Activated CD8-positive, alpha-beta T cell treated with anti-CD3 and anti-CD28 coated beads, Interleukin-2, amount 10 ng/mL, durations not matched to agents 7 days and 5 days (primary cell): ENCODE results near the gene KANSL2. TPM values are rescaled to one million over a fixed set of nuclear protein-coding genes. Genes with fewer than 3 reads are reported as not detected.
A peak's percentile ranks its signal among the peaks of the same experiment; 100 is the strongest.
"Not testable (repeated sequence)": the region's sequence is repeated elsewhere in the genome, so short reads cannot be mapped to it uniquely, and the experiment has no call there.

ENCODE experiments used
- ATAC-seq: fragments of 150-1000 bp; cut with Tn5 transposase; one replicate; pipeline ENCODE4 v1.10.0; 2021; ENCODE audit warnings: moderate library complexity
- CTCF ChIA-PET: fragments of 350-600 bp; sonication (Branson Sonifier 250); formaldehyde crosslinking; loops from one replicate; lab custom pipeline; 2021; ENCODE audit warnings: antibody characterized with exemption; lab: Charles Lee
- POLR2A ChIA-PET: fragments of 350-600 bp; sonication (Branson Sonifier 250); formaldehyde crosslinking; loops from one replicate; lab custom pipeline; 2021; ENCODE audit warnings: antibody characterized with exemption; lab: Charles Lee
- DNase-seq: peaks from one replicate; pipeline ENCODE4 v3.0.0-alpha.2; 2020
- H3K27ac Mint-ChIP-seq: one replicate; pipeline ENCODE4 v1.8.0; 2021; ENCODE audit warnings: mild to moderate bottlenecking, mixed read lengths
- H3K27me3 Mint-ChIP-seq: one replicate; pipeline ENCODE4 v1.8.0; 2021; ENCODE audit warnings: low read depth, mixed read lengths
- H3K36me3 Mint-ChIP-seq: one replicate; pipeline ENCODE4 v1.8.0; 2021; ENCODE audit warnings: low read depth, mixed read lengths
- H3K4me1 Mint-ChIP-seq: one replicate; pipeline ENCODE4 v1.8.0; 2021; ENCODE audit warnings: low read depth, mixed read lengths
- H3K4me3 Mint-ChIP-seq: one replicate; pipeline ENCODE4 v1.8.0; 2021; ENCODE audit warnings: mild to moderate bottlenecking, mixed read lengths
- H3K9me3 Mint-ChIP-seq: one replicate; pipeline ENCODE4 v1.8.0; 2022; ENCODE audit warnings: mixed read lengths; ENCODE audit not compliant: insufficient read depth
- total RNA-seq, 2 experiments: library from RNA; stranded (reverse); gene quantifications; one replicate each; pipeline ENCODE4 v1.2.3, GENCODE V29; 2021

Gene KANSL2
- total RNA-seq, 2 experiments from 2014 or later, result 51.3 to 54.3 TPM

DNA sequence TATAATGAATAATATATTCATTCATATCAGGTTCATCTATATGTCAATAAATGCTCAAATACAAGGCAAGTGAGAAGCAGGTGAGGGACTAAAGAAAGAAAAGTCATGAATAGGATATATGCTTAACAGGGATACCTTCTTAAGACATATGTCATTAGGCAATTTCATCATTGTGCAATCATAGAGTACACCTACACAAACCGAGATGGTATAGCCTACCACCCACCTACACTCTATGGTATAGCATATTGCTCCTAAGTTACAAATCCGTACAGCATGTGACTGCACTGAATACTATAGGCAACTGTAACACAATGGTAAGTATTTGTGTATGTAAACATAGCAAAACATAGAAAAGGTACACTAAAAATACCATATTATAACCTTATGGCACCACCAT lies 39.0 kb downstream of the KANSL2 start:
- Mint-ChIP-seq H3K36me3 (peaks cover 48% of the 10 kb centered on the region), H3K9me3 (no peaks in the 10 kb centered on the region), H3K4me1 (no peaks in the 10 kb centered on the region), H3K4me3 (no peak overlapping the region), H3K27ac (no peak overlapping the region), H3K27me3 (no peaks in the 10 kb centered on the region)
- CTCF ChIA-PET, result no interaction called here
- no peak for DNase-seq
- POLR2A ChIA-PET, result no interaction called here
- no peak for ATAC-seq

- H3K4me1 Mint-ChIP-seq, H3K4me3 Mint-ChIP-seq, DNase-seq, H3K9me3 Mint-ChIP-seq, ATAC-seq, CTCF ChIA-PET, H3K27ac Mint-ChIP-seq, H3K27me3 Mint-ChIP-seq, POLR2A ChIA-PET: not testable (repeated sequence)
- peaks cover 43% of the 10 kb centered on the region for H3K36me3 Mint-ChIP-seq
Measured at GRCh38 chr12:48641752-48642555, 40.1 kb downstream of the KANSL2 start.

DNA sequence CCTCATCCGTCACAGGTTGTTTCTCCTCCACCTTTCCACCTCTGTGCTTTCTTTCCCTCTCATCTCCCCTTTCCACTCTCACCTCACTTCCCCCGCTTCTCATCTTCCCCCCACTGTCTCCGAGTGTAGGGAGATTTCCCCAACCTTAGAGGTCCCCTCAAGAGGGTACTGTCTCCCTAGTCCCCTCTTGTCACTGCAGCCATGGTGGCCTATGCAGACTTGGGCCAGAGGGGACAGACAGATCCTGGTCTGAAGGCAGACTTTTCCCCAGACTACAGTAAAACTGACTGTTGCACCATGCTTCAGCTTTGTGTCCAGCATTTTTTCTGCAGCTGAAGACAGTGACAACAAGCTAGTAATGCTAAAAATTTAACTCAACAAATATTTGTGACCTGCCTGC lies 41.2 kb downstream of the KANSL2 start:
- Mint-ChIP-seq H3K4me1 (no peaks in the 10 kb centered on the region), H3K36me3 (peaks cover 35% of the 10 kb centered on the region), H3K9me3 (no peaks in the 10 kb centered on the region), H3K27ac (no peak overlapping the region), H3K4me3 (no peak overlapping the region), H3K27me3 (no peaks in the 10 kb centered on the region)
- CTCF ChIA-PET, result no interaction called here
- POLR2A ChIA-PET, result no interaction called here
- no peak for ATAC-seq
- DNase-seq, result no peak

DNA sequence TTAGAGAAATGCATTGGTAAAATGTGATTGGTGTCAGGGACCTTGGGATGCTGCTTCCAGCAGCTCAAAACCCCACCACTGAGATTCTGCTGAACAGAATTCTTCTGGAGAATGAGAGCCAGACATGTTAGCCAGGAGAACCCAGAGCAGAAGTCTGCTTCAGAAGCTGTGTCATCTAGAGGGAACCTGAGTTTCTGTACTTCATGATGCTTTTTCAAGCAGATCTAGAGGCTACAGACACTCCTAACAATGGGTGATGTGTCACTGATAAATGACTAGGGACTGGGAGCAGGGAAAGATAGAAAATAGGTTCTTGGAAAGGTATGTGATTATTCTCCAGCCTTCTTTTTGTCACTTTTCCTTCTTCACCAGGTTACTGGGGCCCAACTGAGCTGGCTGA lies 41.6 kb downstream of the KANSL2 start:
- CTCF ChIA-PET, result no interaction called here
- DNase-seq, result no peak
- Mint-ChIP-seq H3K4me1 (no peaks in the 10 kb centered on the region), H3K27ac (no peak overlapping the region), H3K36me3 (peaks cover 34% of the 10 kb centered on the region), H3K4me3 (no peak overlapping the region), H3K9me3 (no peaks in the 10 kb centered on the region), H3K27me3 (no peaks in the 10 kb centered on the region)
- POLR2A ChIA-PET, result no interaction called here
- no peak for ATAC-seq

DNA sequence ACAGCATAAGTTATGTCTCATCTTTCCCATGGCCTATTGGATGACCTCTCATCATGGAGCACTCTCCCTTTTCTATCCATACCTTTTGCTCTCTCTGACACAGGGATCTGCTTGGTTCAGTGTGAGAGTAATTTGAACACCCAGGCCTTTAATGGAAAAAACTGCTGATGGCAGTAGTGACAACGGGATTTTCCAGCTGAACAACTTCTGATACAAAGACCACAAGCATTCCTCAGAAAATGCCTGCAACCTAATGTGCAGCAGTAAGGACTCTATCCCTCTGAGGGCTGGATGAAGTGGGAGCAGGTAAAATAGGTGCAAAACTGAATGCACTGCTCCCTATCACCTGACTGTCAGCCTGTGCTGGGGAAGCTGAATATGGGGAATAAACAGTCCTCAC lies 51.0 kb downstream of the KANSL2 start:
- peaks cover 11% of the 10 kb centered on the region for H3K27me3 Mint-ChIP-seq
- ChIA-PET POLR2A (no interaction called here), CTCF (no interaction called here)
- DNase-seq (no peak), ATAC-seq (no peak)
- H3K36me3 Mint-ChIP-seq, result no peaks in the 10 kb centered on the region
- H3K9me3 Mint-ChIP-seq, result no peaks in the 10 kb centered on the region
- no peaks in the 10 kb centered on the region for H3K4me1 Mint-ChIP-seq
- no peak overlapping the region for H3K4me3 Mint-ChIP-seq
- no peak overlapping the region for H3K27ac Mint-ChIP-seq

DNA sequence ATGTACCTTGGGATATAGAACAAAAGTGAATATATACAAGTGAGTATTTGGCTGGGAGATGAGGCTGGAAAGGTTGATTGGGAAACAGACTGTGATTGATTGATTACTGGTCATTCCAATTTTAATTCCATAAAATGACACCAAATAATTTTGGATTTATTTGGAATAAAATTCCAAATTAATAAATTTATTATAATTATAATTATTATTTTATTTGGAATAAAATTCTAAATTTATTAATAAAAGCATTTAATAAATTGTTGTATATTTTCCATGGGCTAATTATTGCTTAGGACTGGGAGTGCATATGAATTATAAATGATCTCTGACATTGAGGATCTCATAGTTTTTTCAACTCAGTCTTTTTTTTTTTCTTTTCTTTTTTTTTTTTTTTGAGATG lies 51.7 kb downstream of the KANSL2 start:
- ChIA-PET POLR2A (no interaction called here), CTCF (no interaction called here)
- ATAC-seq (no peak), DNase-seq (no peak)
- no peak overlapping the region for H3K4me3 Mint-ChIP-seq
- no peaks in the 10 kb centered on the region for H3K4me1 Mint-ChIP-seq
- no peaks in the 10 kb centered on the region for H3K36me3 Mint-ChIP-seq
- no peaks in the 10 kb centered on the region for H3K9me3 Mint-ChIP-seq
- H3K27ac Mint-ChIP-seq, result no peak overlapping the region
- H3K27me3 Mint-ChIP-seq, result peaks cover 11% of the 10 kb centered on the region

GRCh38 chr12:48629541-48629940 lies 52.5 kb downstream of the KANSL2 start:
- no peaks in the 10 kb centered on the region for H3K4me1 Mint-ChIP-seq
- DNase-seq (no peak), ATAC-seq (no peak)
- H3K27ac Mint-ChIP-seq, result no peak overlapping the region
- no peak overlapping the region for H3K4me3 Mint-ChIP-seq
- no peaks in the 10 kb centered on the region for H3K9me3 Mint-ChIP-seq
- ChIA-PET CTCF (interaction anchor here (0.9 to 1.6 kb wide), 2 partner anchors 10 to 12 kb away, joined by 3 to 8 read pairs; no protein-coding TSS in a partner anchor), POLR2A (no interaction called here)
- peaks cover 11% of the 10 kb centered on the region for H3K27me3 Mint-ChIP-seq
- no peaks in the 10 kb centered on the region for H3K36me3 Mint-ChIP-seq

DNA sequence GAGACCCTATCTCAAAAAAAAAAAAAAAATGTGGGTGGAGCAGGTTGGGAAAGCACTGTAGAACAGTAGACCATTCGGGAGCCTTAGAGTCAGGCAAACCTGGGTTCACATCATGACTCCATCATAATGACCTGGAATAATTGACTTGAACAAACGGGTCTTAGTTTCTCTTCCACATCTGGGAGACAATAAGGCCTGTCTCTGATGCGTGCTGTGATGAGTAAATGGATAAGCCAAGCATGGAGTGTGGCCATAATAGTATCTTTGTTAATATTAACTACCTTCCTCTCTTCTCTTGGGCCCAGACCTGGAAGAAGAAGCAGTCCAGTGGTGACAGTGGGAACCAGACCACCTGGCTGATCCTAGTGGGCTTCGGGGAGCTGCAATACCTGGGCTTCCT lies 54.5 kb downstream of the KANSL2 start:
- POLR2A ChIA-PET, result no interaction called here
- CTCF ChIA-PET, result no interaction called here
- no peak for ATAC-seq

DNA sequence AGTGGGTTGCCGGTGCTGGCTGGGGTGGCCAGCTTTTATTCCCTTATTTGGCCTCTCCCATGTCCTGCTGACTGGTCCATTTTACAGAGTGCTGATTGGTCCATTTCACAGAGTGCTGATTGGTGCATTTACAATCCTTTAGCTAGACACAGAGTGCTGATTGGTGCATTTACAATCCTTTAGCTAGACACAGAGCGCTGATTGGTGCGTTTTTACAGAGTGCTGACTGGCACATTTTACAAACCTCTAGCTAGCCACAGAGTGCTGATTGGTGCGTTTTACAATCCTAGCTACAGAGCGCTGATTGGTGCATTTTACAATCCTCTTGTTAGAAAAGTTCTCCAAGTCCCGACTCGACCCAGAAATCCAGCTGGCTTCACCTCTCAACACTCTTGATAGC lies 59.0 kb downstream of the KANSL2 start:
- ATAC-seq, POLR2A ChIA-PET, H3K4me1 Mint-ChIP-seq, H3K9me3 Mint-ChIP-seq, DNase-seq, H3K27ac Mint-ChIP-seq, H3K4me3 Mint-ChIP-seq, H3K36me3 Mint-ChIP-seq: not testable (repeated sequence)
- H3K27me3 Mint-ChIP-seq, result peaks cover 13% of the 10 kb centered on the region
- CTCF ChIA-PET, result interaction anchor here (1.6 to 10.7 kb wide), 2 partner anchors 81 to 426 kb away, joined by 3 to 150 read pairs; no protein-coding TSS in a partner anchor

More for the DNA sequence above, 54.5 kb downstream of the KANSL2 start:
- no peaks in the 10 kb centered on the region for H3K9me3 Mint-ChIP-seq
- H3K27ac Mint-ChIP-seq, result no peak overlapping the region
- no peak overlapping the region for H3K4me3 Mint-ChIP-seq
- no peaks in the 10 kb centered on the region for H3K4me1 Mint-ChIP-seq
- H3K27me3 Mint-ChIP-seq, result peaks cover 9% of the 10 kb centered on the region
- no peaks in the 10 kb centered on the region for H3K36me3 Mint-ChIP-seq
- DNase-seq, result no peak

DNA sequence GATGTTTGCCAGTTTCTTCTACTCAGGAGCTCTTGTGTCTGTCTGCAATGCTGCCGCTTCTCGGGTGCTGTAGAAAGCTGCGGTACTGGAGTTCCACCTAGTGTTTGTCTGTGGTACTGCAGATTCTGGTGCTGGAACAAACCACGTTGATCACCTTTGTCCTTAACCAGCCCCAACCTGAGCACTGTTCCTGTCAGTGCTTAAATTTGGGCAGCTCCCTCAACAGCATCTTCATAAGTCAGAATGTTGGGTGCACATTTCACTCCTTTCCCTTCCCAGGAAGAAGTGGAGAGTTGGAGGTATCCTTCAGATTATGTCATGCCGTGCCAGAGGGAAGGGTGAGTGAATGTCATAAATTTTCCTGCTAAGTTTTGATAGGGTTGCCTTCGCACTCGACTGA lies 63.5 kb downstream of the KANSL2 start:
- H3K27ac Mint-ChIP-seq, result no peak overlapping the region
- CTCF ChIA-PET, result interaction anchor here (0.5 to 10.7 kb wide), 44 partner anchors 9 to 570 kb away, joined by 3 to 150 read pairs (median 4); partner anchors contain the start of genes ASB8 and LALBA
- H3K27me3 Mint-ChIP-seq, result peaks cover 23% of the 10 kb centered on the region
- DNase-seq, result peak; percentile 87
- H3K4me1 Mint-ChIP-seq, result no peaks in the 10 kb centered on the region
- no peaks in the 10 kb centered on the region for H3K36me3 Mint-ChIP-seq
- no peaks in the 10 kb centered on the region for H3K9me3 Mint-ChIP-seq
- peak; percentile 92 for ATAC-seq
- no peak overlapping the region for H3K4me3 Mint-ChIP-seq
- POLR2A ChIA-PET, result no interaction called here

DNA sequence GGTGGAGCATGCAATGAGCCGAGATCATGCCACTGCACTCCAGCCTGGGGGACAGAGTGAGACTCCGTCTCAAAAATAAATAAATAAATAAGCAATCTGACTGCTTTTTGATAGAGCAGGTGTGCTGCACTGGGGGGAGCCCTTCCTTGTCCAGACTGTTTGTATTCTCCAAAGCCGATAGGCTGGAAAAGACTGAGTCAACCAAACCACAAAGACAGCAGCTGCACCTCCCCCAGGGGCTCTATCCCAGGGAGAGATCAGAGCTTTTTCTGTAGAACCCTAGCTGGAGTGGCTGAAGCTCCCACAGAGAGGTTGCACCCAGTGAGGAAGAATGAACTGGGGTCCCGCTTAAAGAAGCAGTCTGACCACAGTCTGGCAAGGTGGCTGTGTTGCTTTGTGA lies 66.4 kb downstream of the KANSL2 start:
- DNase-seq (no peak), ATAC-seq (no peak)
- H3K27me3 Mint-ChIP-seq, result peaks cover 27% of the 10 kb centered on the region
- POLR2A ChIA-PET, result no interaction called here
- H3K27ac Mint-ChIP-seq, result no peak overlapping the region
- H3K4me1 Mint-ChIP-seq, result no peaks in the 10 kb centered on the region
- no peak overlapping the region for H3K4me3 Mint-ChIP-seq
- H3K36me3 Mint-ChIP-seq, result peaks cover 2% of the 10 kb centered on the region
- CTCF ChIA-PET, result interaction anchor here (10.7 kb wide), 1 partner anchor 74 kb away, joined by 150 read pairs; no protein-coding TSS in a partner anchor
- peaks cover 6% of the 10 kb centered on the region for H3K9me3 Mint-ChIP-seq

DNA sequence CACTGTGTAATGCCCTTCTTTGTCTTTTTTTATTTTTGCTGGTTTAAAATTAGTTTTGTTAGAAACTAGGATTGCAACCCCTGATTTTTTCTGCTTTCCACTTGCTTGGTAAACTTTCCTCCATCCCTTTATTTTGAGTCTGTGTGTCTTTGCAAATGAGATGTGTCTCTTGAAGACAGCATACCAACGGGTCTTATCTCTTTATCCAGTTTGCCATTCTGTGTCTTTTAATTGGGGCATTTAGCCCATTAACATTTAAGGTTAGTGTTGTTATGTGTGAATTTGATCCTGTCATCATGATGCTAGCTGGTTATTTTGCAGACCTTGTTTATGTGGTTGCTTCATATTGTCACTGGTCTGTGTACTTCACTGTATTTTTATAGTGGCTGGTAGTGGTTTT lies 68.7 kb downstream of the KANSL2 start:
- H3K27ac Mint-ChIP-seq, result no peak overlapping the region
- POLR2A ChIA-PET, result no interaction called here
- DNase-seq (no peak), ATAC-seq (no peak)
- CTCF ChIA-PET, result interaction anchor here (1.4 to 1.5 kb wide), 2 partner anchors 202 to 448 kb away, joined by 3 to 5 read pairs; no protein-coding TSS in a partner anchor
- H3K4me1 Mint-ChIP-seq, result no peaks in the 10 kb centered on the region
- H3K36me3 Mint-ChIP-seq, result peaks cover 2% of the 10 kb centered on the region
- peaks cover 10% of the 10 kb centered on the region for H3K9me3 Mint-ChIP-seq
- no peak overlapping the region for H3K4me3 Mint-ChIP-seq
- peaks cover 25% of the 10 kb centered on the region for H3K27me3 Mint-ChIP-seq
